T follicular helper cell (primary cell): ENCODE data around the gene PPM1A.

Source experiments
- DNase-seq: peaks from one replicate; pipeline ENCODE4 v3.0.0-alpha.2; 2020; ENCODE audit warnings: low read depth
- total RNA-seq, 2 experiments: gene quantifications; one replicate each; lab custom pipeline; 2026; lab: John Stamatoyannopoulos, UW

PPM1A gene
- total RNA-seq: 70.8 to 128 reads per million in 2 experiments

GRCh38 chr14:60248697-60249318 lies at the start of gene PPM1A:
PPM1A (plus strand) TSS chr14:60249221; CDS start chr14:60282704, 33,483 bp downstream.
- DNase-seq: peak; percentile 93

GRCh38 chr14:60199321-60199720 lies 49.7 kb upstream of the PPM1A start:
- no peak for DNase-seq

DNA sequence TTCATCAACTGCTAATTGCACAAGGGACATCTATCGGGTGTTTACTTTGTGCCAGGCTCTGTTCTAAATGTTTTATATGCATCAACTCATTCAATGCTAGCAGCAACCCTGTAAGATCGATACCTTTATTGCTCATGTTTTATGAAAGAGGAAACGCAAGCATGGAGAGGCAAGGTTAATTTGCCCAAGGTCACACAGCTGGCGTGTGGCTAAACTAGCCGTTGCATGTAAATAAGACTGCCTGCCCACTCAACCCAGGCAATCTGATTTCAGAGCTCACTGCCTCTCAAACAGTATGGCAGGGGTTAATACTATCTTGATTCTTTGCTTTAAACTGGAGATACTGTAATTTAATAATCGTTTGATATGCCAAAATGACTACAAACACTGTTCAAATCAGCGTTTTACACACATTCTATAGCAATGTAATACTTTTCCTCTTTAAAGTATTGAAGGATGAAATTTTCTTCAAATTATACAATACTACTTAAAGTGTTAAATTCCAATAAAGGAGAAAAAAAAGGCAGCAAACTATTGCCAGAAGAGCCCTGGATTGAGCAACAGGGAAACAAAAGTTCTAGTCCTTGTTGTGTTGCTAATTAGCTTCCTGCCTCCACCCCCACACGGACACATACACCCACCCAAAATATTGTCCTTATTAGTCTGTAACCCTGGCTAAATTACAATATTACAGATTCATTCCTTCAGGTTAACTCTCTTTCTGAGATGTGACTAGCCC lies 44.7 kb upstream of the PPM1A start:
- no peak for DNase-seq

DNA sequence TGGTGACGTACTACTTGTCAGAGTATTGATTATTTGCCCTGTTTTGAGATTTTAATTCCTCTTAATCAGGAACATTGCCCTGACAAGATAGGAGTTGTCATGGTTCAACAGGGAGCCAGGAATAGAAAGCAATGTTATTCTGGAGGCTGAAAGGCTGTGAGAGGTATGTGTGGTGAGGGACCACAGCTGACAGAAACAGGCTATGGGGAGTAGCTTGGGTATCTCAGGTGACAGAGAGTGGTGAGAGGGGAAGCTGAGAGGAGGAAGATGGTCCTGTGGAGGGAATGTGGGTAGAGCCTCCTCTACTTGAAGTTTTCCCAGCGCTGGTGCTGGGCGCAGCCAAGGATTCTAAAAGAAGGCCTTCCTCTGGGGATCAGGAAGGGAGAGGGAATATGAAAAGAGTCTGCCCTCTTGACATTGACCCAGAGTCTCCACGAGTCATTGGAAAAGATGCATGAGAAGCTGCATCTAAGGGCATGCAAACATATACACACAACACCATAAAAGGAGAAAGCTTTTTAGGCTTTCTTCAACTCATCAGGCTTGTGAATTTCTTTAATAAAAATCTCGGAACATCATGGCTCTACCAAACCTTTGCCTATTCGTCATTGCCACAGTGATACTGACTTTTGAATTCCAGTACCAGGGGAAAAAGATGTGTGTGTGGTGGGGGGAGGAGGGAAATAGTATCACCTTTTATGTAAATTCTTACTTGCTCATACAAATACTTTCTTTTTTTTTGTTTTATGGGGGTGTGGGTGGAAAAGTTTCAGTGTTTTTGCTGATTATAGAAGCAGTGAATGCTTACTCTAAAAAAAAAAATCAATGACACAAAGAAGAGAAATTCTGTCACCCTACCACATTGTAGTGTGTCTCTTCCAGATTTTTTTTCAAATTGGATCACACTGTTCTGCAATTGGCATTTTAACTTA lies 43.9 kb upstream of the PPM1A start:
- DNase-seq: no peak

GRCh38 chr14:60206249-60206670 lies 42.8 kb upstream of the PPM1A start:
- no peak for DNase-seq

DNA sequence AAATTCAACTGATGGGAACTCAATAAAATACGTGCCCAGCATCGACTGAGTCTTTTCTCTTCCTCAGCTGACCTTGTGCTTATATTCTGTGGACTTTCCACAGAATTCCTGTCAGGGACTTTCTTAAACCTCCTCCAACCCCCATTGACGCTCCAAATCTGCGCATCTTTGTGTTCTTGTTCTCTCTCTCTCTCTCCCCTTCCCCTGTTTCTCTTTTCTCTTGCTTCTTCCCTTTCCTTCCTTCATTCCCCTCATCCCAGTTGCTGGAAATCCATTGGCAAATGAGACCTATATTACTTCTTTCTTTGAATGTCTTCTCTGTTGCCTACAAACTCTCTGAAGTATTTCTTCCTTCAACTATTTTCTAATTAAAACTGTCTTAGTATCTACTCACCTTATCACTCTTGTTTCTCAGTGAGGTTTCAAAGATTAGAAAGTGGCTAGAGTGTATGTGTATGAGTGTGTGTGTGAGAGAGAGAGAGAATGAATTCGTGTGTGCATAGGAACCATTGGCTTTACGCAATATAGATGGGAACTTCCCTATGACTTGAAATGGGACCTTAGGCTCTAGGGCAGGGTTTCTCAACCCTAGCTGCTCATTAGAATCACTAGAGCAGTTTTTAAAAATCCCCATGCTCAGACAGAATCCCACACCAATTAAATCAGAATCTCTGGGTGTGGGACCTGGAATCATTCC lies 42.0 kb upstream of the PPM1A start:
- DNase-seq: no peak

DNA sequence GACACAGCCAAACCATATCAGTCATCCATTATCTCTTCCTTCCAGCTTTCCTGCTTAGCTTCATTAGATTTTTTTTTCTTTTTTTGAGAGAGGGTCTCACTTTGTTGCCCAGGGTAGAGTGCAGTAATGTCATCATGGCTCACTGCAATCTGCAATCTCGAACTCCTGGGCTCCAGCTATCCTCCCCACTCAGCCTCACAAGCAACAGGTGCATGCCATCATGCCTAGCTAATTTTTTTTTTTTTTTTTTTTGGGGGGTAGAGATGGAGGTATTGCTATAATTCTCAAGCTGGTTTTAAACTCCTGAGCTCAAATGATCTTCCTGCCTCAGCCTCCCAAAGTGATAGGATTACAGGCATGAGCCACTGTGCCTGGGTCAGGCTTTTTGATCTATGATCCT lies 38.3 kb upstream of the PPM1A start:
- DNase-seq: no peak

DNA sequence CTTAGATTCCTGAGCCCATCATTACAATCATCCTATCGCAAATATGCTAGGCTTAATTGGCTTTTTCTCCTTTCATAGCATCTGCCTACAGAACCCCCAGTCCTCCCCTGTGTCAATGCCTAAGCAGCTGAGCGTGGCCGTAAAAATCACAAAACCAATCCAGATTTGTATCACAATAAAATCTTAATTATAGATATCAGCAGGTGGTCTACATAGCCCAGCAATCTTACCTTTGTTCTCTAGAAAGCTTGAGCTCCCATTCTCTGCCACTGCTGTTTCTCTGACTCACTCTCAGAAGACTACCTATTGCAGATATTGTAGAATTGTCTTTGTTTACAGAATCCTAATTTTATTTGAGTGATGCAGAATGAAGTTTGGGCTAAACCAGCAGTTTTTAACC lies 37.9 kb upstream of the PPM1A start:
- no peak for DNase-seq

DNA sequence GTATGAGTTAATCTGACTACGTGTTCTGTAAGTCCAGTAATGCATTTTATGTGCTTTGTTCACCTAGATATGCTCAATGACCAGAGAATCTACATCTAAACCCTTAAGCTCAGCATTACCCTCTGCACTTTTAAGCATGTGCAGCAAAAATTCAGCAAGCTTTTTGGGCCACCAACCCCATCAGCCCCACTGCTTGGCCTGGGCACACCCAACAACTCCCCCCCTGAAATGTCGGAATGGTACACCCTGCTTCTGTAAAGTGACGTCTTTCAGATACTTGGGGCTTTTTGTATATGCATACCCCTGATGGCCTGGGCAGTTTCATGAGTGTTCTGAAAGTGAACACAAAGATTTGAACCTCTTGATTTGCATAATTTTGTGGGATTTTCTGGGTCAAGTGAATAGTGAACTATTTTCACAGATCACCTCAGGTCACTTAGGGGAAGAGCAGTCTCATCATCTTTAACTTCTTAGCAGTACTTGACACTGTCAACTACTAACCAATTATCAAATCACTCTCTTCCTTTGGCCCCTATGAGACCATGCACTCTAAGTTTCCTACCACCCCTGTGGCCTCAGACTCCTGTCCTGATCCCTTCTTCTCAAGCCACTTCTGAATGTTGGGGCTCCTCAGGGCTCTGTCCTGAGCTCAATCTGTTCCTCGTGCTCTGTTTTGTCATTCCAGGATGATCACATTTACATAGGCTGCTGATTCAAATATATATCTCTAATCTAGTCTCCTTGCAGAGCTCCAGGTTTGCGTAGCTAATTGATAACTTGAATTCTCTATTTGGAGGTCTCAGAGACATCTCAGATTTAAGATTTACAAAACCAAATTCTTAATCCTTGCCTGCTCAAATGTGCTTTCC lies 36.3 kb upstream of the PPM1A start:
- DNase-seq: no peak

GRCh38 chr14:60214003-60214402 lies 35.0 kb upstream of the PPM1A start:
- DNase-seq: no peak

- DNase-seq: no peak
Observed at GRCh38 chr14:60214415-60215126, 34.5 kb upstream of the PPM1A start.

DNA sequence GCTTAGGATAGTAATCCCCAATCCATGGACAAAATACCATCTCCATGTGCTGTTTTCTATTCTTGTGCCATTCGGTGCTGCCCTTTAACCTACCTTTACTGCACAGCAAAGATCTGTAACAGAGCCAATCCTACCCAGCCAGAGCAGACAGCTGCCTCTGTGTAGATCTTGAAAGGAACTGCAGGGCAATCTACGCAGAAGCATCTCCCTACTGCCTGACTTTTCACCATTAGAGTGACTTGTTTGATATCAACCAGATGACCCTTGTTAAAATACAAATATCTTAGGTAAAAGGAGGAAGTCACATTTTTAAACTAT lies 33.9 kb upstream of the PPM1A start:
- no peak for DNase-seq

- DNase-seq: no peak
Observed at GRCh38 chr14:60215520-60216420, 33.3 kb upstream of the PPM1A start.

- no peak for DNase-seq
Observed at GRCh38 chr14:60217713-60218112, 31.3 kb upstream of the PPM1A start.

- no peak for DNase-seq
Observed at GRCh38 chr14:60220084-60220483, 28.9 kb upstream of the PPM1A start.

DNA sequence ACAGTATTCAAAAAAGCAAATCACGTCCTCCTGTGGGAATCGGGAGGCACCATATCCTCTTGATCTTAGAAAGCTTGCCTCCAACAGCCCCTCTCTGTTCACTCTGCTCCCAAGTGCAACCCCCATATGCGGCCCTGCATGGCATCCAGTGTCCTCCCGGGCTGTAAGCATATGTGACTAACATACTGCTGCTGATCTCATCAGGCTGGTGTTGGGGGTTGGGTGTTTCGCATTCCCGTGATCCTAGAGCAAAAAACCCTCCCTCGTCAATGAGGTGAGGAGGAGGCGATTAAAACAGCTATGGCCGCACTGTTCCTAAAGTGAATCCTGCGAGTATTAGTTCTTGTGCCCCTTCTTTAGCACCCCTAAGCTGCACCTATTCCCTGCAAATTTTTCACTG lies 28.1 kb upstream of the PPM1A start:
- no peak for DNase-seq

DNA sequence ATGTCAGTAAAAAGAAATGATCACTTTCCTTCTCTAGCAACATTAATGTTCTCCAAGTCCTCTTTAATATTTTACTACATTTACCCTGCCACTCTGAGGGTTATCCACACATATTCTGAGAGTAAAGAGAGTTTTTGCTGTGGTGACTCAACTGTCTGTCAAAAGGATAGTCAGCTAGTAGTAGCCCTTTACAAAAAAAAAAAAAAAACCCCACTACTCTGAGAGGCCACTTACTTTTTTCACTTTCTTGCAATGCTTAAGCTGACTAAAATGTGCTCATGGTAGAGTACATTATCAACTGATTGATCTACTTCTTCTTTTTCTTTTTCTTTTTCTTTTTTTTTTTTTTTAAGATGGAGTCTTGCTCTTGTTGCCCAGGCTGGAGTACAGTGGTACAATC lies 27.6 kb upstream of the PPM1A start:
- no peak for DNase-seq

DNA sequence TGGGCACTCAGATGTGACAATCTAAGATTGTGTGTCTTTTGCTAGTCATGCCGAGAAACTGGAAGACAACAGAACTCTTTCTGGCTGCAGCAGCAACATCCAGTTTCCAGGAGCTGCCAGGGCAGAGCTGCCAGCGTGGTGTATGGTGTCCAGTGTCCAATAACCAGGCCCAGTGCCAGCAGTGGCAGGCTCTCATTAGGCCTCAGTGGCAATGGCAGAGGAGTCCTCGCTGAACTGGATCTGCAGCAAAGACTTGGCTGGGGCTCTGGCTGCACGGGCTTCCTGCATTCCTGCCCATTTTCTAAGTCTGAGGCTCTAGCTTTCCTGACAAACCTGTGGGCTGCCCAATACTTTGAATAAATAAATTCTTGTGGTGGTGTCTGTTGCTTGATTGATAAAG lies 26.2 kb upstream of the PPM1A start:
- no peak for DNase-seq

DNA sequence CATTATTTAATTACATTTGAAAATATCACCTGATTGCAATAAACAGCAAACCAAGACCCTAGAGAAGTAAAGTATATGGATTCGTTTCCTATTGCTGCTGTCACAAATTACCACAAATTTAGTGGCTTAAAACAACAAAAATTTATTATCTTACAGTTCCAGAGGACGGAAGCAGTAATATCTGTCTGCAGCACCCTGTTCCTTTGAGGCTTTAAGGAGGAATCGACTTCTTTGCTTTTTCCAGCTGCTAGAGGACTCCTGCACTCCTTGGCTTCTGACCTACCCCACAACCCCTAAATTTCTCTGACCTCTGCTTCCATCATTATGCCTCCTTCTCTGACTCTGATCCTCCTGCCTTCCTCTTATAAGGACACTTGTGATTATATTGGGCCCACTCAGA lies 23.8 kb upstream of the PPM1A start:
- DNase-seq: no peak
